Measurements from ENCODE around the gene CTXN2.

GRCh38 chr15:48244921-48245320 is 53.5 kb downstream of the CTXN2 start:
- TF ChIP-seq L3MBTL2 (conservative IDR thresholded peaks at IDR 0.05) (no peak), FOXK2 (IDR thresholded peaks at IDR 0.05) (no peak), FOXA1 (IDR thresholded peaks at IDR 0.05) (no peak), FOXM1 (IDR thresholded peaks at IDR 0.05; ENCODE audit: borderline replicate concordance) (no peak), NFRKB (IDR thresholded peaks at IDR 0.05) (no peak), SP1 (IDR thresholded peaks at IDR 0.05) (no peak), SUZ12 (IDR thresholded peaks at IDR 0.05) (no peak), BHLHE40 (IDR thresholded peaks at IDR 0.05; ENCODE audit: borderline replicate concordance) (no peak), ARNT (IDR thresholded peaks at IDR 0.05) (no peak), CTBP1 (IDR thresholded peaks at IDR 0.05; ENCODE audit: borderline replicate concordance) (no peak)
- TF ChIP-seq, protein P1, sequence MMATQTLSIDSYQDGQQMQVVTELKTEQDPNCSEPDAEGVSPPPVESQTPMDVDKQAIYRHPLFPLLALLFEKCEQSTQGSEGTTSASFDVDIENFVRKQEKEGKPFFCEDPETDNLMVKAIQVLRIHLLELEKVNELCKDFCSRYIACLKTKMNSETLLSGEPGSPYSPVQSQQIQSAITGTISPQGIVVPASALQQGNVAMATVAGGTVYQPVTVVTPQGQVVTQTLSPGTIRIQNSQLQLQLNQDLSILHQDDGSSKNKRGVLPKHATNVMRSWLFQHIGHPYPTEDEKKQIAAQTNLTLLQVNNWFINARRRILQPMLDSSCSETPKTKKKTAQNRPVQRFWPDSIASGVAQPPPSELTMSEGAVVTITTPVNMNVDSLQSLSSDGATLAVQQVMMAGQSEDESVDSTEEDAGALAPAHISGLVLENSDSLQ (IDR thresholded peaks at IDR 0.05), result no peak

Data from HEK293T (cell line).